ENCODE measurements around the gene TMEM123.

TMEM123 gene

DNA sequence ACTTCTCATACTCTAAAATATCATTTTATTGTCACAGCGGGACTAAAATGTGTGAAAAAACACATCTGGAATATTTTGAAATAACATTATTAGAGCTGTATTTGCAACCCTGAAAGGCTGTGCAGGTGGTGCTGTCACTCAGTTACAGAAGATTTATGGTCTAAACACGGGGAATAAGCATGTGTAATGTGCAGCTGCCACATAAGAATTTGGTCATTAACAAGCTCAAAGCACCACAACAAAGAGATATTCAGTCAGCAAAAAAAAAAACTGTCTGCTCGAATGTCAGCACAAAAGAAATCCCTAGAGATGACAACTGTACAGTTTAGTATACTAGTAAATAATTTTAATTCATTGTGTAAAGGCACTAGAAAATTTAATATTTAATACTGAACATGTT lies 31.3 kb downstream of the TMEM123 start:
- DNase-seq, result peak; percentile 53

DNA sequence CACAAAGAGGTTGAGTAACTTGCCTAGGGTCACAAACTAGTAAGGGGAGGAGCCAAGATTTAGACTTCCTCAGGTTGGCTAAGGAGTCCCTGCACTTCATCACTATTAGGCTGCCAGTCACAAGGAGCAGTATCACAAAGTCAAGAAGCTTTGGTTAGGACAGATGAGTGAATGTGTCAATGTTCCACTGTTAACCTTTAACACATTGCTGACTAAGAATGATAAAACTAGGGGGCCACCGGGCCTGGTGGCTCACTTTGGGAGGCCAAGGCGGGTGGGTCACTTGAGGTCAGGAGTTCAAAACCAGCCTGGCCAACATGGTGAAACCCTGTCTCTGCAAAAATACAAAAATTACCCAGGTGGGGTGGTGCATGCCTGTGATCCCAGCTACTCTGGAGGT lies 32.0 kb downstream of the TMEM123 start:
- DNase-seq, result no peak

DNA sequence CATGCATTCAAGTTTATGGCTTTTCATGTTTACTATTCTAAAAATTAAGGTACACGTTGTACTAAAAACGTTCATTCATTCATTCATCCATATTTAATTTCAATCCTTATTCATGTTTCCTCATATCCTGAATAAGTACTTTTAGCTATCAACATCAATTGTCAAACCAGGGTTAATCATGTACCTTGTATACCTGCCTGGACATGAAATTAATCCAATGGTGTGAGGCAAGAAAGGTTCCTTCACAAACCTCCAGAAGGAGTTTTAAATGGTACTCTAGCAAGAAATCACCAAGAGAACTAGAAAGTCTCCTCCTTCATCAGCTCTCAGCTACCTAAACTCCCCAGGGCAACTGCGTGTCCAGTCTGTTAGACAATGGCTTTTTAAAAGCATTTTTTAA lies 33.4 kb downstream of the TMEM123 start:
- no peak for DNase-seq

DNA sequence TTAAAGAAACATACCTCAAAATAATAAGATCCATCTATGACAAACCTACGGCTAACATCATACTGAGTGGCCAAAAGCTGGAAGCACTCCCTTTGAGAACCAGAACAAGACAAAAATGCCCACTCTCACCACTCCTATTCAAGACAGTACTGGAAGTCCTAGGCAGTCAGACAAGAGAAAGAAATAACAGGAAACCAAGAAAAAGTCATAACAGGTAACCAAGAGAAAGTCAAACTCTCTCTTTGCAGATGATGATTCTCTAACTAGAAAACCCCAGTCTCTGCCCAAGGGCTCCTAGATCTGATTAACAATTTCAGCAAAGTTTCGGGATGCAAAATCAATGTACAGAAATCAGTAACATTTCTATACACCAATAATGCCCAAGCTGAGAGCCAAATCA lies 35.6 kb downstream of the TMEM123 start:
- no peak for DNase-seq

DNA sequence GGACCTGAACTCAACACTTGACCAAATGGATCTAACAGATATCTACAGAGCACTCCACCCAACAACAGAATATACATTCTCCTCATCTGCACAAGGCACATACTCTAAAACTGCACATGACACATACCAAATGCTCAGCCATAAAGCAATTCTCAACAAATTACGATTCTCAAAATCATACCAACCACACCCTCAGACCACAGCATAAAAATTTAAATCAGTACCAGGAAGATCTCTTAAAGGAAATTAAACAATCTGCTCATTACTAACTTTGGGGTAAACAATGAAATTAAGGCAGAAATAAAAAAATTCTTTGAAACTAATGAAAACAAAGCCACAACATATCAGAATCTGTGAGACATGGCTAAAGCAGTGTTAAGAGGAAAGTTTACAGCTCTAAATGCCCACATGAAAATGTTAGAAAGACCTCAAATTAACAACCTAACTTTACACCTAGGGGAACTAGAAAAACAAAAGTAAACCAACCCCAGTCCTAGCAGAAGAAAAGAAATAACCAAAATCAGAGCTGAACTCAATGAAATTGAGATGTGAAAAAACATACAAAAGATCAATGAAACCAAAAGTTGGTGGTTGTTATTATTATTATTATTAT lies 37.2 kb downstream of the TMEM123 start:
- DNase-seq, result no peak

- no peak for DNase-seq
Observed at GRCh38 chr11:102414559-102414958, 38.0 kb downstream of the TMEM123 start.

DNA sequence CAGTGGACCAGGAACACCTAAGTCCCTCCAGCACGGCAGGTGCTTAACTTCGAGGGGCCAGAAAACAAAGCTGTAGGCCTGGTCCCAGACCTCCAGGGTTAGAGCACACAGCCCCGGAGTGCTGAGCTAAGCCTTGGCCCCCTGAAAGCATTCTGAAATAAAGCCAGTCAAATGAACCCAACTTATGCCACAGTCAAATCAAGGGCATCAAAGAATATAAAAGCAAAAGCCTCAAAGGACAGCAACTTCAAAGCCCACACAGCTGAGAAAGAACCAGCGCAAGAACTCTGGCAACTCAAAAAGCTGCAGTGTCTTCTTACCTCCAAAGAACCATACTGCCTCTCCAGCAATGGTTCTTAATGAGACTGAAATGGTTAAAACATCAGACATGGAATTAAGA lies 39.1 kb downstream of the TMEM123 start:
- DNase-seq, result no peak

GRCh38 chr11:102411142-102411541 lies 41.4 kb downstream of the TMEM123 start:
- DNase-seq, result no peak

DNA sequence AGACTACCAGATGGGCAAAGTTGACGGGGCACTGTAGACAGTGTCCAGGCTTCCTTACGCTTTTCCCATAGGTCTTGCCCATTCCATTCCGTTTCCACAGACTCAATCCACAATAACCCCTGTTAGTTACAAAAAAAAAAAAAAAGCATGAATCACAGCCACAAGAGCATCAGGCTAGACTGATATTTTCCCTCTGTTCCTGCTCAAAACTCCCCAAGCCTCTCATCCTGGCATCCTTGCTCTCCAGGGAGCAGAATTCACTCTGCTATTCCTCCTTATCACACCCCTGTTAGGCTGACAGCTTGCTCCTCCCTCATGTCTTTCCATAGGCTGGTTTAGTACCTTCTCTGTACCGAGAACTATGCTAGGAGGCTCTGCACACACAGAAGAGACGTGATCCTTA lies 42.2 kb downstream of the TMEM123 start:
- no peak for DNase-seq

GRCh38 chr11:102408339-102408738 lies 44.2 kb downstream of the TMEM123 start:
- DNase-seq, result no peak

- DNase-seq, result no peak
Observed at GRCh38 chr11:102407901-102408300, 44.7 kb downstream of the TMEM123 start.

DNA sequence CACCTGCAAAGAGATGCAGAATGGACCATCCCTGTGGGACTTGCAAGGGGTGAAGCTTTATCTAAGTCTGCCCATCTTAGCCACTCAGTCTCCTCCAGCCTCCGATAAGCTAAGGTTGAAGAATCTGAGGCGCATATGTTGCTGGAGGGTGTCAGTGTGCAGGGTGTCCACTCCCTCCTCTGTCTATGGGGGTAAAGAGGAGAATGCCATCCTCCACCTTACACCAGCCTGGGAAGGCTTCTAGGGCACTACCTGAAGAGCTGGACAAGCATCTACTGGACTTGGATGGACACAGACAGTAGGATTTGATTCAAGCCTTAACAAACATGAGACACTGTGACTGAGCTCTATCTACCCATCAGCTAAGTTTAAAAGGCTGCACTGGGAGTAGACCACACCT lies 46.5 kb downstream of the TMEM123 start:
- no peak for DNase-seq

DNA sequence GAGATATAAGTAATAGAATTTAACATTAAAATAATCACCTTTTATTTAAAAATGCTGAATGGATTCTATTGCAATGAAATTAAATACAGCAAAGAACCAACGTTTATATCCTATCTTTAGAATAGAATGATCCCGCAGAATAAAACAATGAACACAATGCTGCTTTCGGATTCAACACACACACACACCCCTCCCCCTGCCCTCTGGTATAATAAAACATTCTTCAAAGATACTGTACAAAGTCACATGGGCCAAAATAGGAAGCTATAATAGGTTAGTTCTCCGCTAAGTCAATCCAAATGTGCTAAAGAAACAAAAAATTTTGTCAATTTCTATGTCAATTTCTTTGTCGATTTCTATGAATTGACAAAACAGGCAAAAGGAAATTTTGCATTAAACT lies 47.1 kb downstream of the TMEM123 start:
- no peak for DNase-seq

GRCh38 chr11:102402548-102402947 lies 50.0 kb downstream of the TMEM123 start:
- DNase-seq, result no peak

DNA sequence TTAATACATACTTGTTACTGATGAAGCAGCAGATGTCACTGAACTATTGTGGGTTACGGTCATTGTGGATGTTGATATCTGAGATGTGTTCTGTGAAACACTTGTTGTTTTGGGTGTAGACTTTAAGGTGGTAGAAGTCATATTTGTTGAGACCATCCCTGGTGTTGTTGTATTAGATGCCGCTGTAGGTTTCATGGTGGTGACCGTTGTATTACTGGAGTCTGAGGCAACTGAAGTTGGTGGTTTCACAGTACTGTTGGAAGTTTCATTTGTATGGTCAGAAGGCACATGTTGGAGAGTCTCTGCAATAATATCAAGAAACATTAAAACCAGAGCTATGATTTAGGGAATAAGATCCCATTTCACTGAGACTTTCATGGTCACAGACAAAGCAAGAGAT lies 50.7 kb downstream of the TMEM123 start:
- no peak for DNase-seq

DNA sequence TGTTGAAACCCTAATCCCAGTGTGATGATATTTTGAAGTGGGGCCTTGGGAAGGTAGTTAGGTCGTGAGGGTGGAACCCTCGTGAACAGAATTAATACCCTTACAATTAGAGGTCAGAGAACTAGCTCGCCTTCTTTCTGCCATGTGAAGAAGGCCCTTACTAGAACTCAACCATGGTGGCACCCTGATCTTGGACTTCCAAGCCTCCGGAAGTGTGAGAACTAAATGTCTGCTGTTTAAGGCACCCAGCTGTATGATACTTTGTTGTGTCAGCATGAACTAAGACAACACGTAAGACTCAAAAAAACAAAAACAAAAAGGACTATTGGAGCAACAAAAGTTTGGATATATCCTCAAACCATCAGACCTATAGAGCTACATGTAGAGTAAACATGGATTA lies 52.0 kb downstream of the TMEM123 start:
- DNase-seq, result no peak

- no peak for DNase-seq
Observed at GRCh38 chr11:102399189-102399588, 53.4 kb downstream of the TMEM123 start.

DNA sequence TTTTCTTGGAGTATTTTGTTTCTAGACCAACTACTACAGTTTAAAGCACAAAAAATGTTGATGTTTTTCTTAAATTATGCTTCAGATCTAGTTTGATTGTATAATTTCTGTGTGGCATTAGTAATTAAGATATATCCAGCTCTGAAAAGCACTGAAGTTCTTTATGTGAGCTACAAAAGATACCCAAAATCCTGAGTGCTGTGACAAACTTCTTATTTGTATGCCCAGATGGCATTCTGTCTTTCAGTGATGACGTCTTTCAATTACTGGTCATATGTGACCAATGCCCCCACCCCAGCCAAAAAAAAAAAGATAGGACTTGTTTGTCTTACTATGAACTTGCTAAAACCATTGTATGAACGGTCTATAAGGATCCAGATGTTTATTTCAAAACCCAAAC lies 54.3 kb downstream of the TMEM123 start:
- DNase-seq, result no peak

- no peak for DNase-seq
Observed at GRCh38 chr11:102396708-102397563, 55.6 kb downstream of the TMEM123 start.

DNA sequence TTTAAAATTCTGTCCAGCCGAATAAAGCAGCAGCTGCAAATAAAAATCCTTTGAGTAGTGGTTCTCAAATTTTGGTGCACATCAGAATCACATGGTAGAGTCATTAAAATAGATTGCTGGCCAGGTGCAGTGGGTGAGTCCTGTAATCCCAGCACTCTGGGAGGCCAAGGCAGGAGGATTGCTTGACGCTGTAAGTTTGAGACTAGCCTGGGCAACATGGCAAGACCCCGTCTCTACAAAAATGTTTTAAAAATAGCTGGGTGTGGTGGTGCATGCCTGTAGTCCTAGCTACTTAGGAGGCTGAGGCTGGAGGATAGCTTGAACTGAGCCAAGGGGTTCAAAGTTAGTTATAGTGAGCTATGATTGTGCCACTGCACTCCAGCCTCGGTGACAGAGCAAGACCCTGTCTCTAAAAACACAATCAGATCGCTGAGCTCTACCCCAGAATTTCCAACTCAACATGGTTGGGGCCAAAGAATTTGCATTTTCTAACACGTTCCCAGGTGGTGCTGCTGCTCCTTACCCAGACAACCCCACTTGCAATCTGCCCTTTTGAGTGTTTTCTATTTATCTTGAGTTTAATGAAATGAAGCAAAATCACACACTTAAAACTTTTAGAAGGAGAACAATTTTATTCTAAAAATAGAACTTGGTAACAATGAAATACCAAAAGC lies 56.7 kb downstream of the TMEM123 start:
- no peak for DNase-seq

DNA sequence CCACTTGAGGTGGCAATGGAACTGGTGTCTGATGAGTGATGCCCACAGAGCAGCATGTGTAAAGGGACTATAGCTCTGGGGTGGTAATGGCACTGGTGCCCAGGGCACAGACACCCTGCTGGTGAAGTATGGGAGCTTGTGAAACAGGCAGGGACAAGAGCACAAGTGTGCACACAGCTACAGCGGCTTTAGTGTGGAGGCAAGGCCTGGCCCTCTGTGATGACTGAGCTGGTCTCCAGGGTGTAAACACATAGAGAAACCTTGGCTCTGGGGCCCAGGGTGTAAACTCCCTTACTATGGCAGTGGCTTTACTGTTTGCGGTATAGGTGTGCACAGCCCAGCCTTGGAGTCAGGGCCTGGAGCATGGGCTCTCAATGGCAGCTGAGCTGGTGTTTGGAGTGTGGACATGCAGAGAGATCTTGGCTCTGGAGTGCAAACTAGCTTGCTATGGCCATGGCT lies 59.3 kb downstream of the TMEM123 start:
- no peak for DNase-seq

DNA sequence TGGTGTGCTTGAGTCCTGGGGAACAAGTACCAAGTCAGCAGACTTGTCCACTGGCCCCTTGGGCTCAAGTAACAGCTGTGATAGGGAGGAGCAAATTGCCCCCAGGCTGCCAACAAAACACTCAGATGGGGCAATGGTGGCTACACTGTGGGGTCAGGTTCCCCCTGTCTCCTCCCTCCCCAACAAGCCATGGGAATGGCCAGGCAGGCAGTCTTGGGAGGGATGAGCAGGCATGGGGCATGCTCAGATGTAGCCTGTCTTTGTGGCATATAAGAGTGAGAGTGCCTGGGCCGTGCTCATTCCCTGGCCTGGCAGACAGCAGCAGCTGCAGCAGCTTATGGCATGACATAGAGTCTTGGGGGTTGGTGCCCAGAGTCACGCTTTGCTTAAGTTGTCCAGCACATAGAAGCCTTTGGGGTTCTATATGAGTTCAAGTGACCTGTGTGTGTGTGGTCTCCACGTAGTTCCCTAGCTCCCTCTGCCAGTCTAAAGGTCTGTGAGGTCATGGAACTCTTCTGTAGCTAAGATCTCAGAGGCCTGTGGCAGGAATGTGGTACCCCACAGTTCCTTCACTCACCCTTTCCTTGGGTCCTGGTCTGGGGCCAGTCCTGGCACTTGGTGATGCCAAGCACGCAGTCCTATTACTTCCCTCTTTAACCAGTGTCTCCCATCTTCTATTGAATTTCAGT lies 60.9 kb downstream of the TMEM123 start:
- DNase-seq, result no peak

Data from femur (tissue), 1 donor.